Fibroblast of lung (primary cell): ENCODE results near the gene CTNND1. TPM values are rescaled to one million over a fixed set of nuclear protein-coding genes. Genes with fewer than 3 reads are reported as not detected.

Experiments used
- DNase-seq, 2 donors: peaks; one replicate each; pipeline versions ENCODE4 v3.0.0 to v3.0.0-alpha.2; 2010; ENCODE audit warnings: low read depth in 2 of 2
- H2AFZ ChIP-seq: 2 replicates; pipeline ENCODE4 v1.5.1; 2012; ENCODE audit warnings: low read length, control low read depth, inconsistent platforms
- H3K27ac ChIP-seq: 2 replicates; pipeline ENCODE4 v1.5.1; 2011; ENCODE audit warnings: low read length, control low read depth; ENCODE audit not compliant: insufficient read depth
- H3K27me3 ChIP-seq: 2 replicates; pipeline ENCODE4 v1.5.1; 2011; ENCODE audit warnings: mild to moderate bottlenecking, low read length; ENCODE audit not compliant: control insufficient read depth, insufficient read depth
- H3K36me3 ChIP-seq: 2 replicates; pipeline ENCODE4 v1.5.1; 2011; ENCODE audit warnings: low read length; ENCODE audit not compliant: control insufficient read depth, insufficient read depth
- H3K4me1 ChIP-seq: 2 replicates; pipeline ENCODE4 v1.5.1; 2011; ENCODE audit warnings: low read length; ENCODE audit not compliant: control insufficient read depth, insufficient read depth; ENCODE audit errors: extremely low read depth
- H3K4me2 ChIP-seq: 2 replicates; pipeline ENCODE4 v1.5.1; 2011; ENCODE audit warnings: low read length, control low read depth; ENCODE audit not compliant: insufficient read depth; ENCODE audit errors: extremely low read depth
- H3K4me3 ChIP-seq, 4 experiments: fragments of 200-600 bp in 1 of 4; sonication (generic) in 1 of 4; replicated peaks in 1 of 4; 2 replicates each; pipeline ENCODE4 v1.5.1; 2011 to 2016; ENCODE audit warnings: low read length in 4 of 4, low read depth in 3 of 4, mild to moderate bottlenecking in 3 of 4, control low read depth in 2 of 4, inconsistent platforms in 1 of 4, mixed read lengths in 1 of 4; ENCODE audit not compliant: insufficient read depth in 1 of 4; ENCODE audit errors: control extremely low read depth in 1 of 4
- H3K79me2 ChIP-seq: 2 replicates; pipeline ENCODE4 v1.5.1; 2012; ENCODE audit warnings: mild to moderate bottlenecking, low read length, inconsistent platforms; ENCODE audit not compliant: control insufficient read depth, insufficient read depth
- H3K9ac ChIP-seq: 2 replicates; pipeline ENCODE4 v1.5.1; 2011; ENCODE audit warnings: mild to moderate bottlenecking, low read length, control low read depth; ENCODE audit not compliant: insufficient read depth
- H3K9me3 ChIP-seq: 2 replicates; pipeline ENCODE4 v1.5.1; 2012; ENCODE audit warnings: low read depth, low read length; ENCODE audit not compliant: control insufficient read depth, insufficient read depth
- H4K20me1 ChIP-seq: 2 replicates; pipeline ENCODE4 v1.5.1; 2011; ENCODE audit warnings: low read length; ENCODE audit not compliant: control insufficient read depth, insufficient read depth; ENCODE audit errors: extremely low read depth
- EZH2 ChIP-seq: IDR thresholded peaks from 2 replicates; pipeline ENCODE4 v1.5.1; 2012; ENCODE audit warnings: low read length, control low read depth, mild to moderate bottlenecking; ENCODE audit errors: missing control alignments
- polyA plus RNA-seq, 2 donors: library from polyadenylated mRNA; depleted of rRNA in 1 of 2; stranded (reverse) in 1 of 2; unstranded in 1 of 2; fragments of >200 nt; gene quantifications; 2 replicates each; pipeline ENCODE4 v1.2.1, GENCODE V29; 2011 to 2012; ENCODE audit warnings: missing spikeins in 1 of 2
- total RNA-seq: library from RNA; depleted of rRNA; stranded (reverse); fragments of >200 nt; gene quantifications from 2 replicates; pipeline ENCODE4 v1.2.1, GENCODE V29; 2014
- TF ChIP-seq, protein P1 (sequence below), 2 donors: IDR thresholded peaks in 1 of 2; conservative IDR thresholded peaks in 1 of 2; 1 replicate in 1 of 2; 2 replicates in 1 of 2; pipeline ENCODE4 v1.5.1; 2011 to 2012; ENCODE audit warnings: low read length in 2 of 2, control low read depth in 1 of 2, inconsistent platforms in 1 of 2, low read depth in 1 of 2, mild to moderate bottlenecking in 1 of 2

CTNND1 gene
- total and polyA plus RNA-seq, 2 donors (not counting 1 experiment from before 2014, with no cell fraction given) = 103 to 190 TPM

DNA sequence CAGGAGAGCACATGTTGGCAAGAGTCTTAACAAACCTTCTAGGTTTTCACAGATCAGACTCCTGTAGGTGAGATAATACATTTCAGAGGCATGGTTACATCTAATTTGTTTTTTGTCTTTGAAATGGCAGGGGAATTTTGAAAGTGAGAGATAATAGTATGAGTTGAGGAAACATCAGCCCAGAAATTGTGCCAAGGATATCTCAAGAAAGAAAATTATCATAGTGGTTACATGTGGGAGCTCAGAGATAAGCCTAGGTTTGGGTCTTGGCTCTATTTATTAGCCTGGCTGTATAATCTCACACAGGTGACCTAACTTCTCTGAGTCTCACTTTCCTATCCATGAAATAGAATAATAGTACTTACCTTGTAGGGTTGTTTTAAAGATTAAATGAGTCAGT, 10.4 kb upstream of the CTNND1 start:
- TF ChIP-seq EZH2 = no peak
- TF ChIP-seq, protein P1, sequence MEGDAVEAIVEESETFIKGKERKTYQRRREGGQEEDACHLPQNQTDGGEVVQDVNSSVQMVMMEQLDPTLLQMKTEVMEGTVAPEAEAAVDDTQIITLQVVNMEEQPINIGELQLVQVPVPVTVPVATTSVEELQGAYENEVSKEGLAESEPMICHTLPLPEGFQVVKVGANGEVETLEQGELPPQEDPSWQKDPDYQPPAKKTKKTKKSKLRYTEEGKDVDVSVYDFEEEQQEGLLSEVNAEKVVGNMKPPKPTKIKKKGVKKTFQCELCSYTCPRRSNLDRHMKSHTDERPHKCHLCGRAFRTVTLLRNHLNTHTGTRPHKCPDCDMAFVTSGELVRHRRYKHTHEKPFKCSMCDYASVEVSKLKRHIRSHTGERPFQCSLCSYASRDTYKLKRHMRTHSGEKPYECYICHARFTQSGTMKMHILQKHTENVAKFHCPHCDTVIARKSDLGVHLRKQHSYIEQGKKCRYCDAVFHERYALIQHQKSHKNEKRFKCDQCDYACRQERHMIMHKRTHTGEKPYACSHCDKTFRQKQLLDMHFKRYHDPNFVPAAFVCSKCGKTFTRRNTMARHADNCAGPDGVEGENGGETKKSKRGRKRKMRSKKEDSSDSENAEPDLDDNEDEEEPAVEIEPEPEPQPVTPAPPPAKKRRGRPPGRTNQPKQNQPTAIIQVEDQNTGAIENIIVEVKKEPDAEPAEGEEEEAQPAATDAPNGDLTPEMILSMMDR (conservative IDR thresholded peaks at IDR 0.05 in 1 of 2, IDR thresholded peaks at IDR 0.05 in 1 of 2; ENCODE audit: low read depth in 1 of 2, low read length in 2 of 2) = no peak
- Histone ChIP-seq H3K4me3 (no peak overlapping the region), H3K36me3 (no peaks in the 10 kb centered on the region), H2AFZ (no peak overlapping the region), H3K9me3 (no peaks in the 10 kb centered on the region), H3K27me3 (no peaks in the 10 kb centered on the region), H3K4me2 (no peak overlapping the region), H3K27ac (no peak overlapping the region), H3K4me1 (no peaks in the 10 kb centered on the region), H3K9ac (no peak overlapping the region), H4K20me1 (no peaks in the 10 kb centered on the region), H3K79me2 (no peaks in the 10 kb centered on the region)
- DNase-seq = no peak

DNA sequence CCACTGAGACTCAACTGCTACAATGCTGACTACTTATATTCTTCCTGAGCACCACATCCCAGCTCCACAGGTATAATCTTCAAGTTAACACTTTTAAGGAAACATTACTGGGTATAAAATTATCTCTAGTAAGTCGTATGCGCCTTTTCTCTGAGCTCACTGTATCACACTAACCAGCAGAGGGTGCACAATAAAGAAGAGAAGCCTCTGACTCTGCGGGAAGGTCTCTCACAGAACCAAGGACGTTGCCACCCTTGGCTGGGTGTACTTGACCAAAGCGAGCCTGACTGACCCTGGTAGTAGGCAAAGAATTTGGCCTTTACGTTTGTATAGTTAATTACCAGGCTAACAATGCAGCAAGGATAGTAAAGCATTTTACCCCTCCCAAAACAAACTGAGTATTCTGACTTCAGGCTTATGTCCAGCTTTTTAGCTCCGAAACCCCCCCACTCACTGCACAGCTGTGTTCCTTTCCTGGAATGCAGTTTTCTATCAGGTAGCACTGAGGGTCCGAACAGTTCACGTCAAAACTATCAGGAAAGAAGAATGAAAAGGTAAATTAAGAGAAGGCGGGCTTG, 9.8 kb upstream of the CTNND1 start, which contains the start of gene BTBD18:
Gene BTBD18 (minus strand): TSS at position 144 of the 578 bp plus-strand sequence. CDS start 631 bp downstream, outside the sequence.
- Histone ChIP-seq H2AFZ (no peak within 1 kb of the TSS), H3K79me2 (no peaks in the 10 kb centered on the region), H3K9ac (no peak within 1 kb of the TSS), H3K4me2 (no peak within 1 kb of the TSS), H3K9me3 (no peaks in the 10 kb centered on the region), H3K4me1 (no peaks in the 10 kb centered on the region), H3K27ac (no peak within 1 kb of the TSS), H3K4me3 (no peak within 1 kb of the TSS), H4K20me1 (no peaks in the 10 kb centered on the region), H3K36me3 (no peaks in the 10 kb centered on the region), H3K27me3 (no peaks in the 10 kb centered on the region)
- TF ChIP-seq, protein P1 (conservative IDR thresholded peaks at IDR 0.05 in 1 of 2, IDR thresholded peaks at IDR 0.05 in 1 of 2; ENCODE audit: low read depth in 1 of 2, low read length in 2 of 2) = peak; percentile 41 to 60
- no peak for TF ChIP-seq EZH2
- peak; percentile 43 to 70 for DNase-seq

DNA sequence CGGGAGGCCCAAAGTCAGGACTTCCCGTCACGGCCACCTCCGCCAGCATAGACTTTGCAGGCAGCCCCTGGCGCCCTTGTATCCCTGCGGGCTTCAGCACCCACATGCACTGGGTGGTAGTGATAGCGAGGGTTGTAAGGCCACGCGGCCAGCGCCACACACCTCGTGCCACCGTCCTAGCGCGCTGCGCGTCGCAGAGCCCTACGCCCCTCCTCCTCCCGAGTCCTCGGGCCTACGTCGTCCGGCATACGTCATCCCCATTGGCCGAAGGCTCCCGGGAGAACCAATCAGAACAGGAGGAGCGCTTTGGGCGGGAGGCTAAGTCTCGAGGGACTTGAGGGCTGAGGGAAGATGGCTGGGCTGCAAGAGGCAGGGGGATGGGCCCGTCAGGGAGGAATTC, 8.6 kb upstream of the CTNND1 start:
- Histone ChIP-seq H3K9ac (no peak overlapping the region), H3K4me1 (no peaks in the 10 kb centered on the region), H3K27ac (no peak overlapping the region), H3K27me3 (no peaks in the 10 kb centered on the region), H3K9me3 (no peaks in the 10 kb centered on the region), H2AFZ (no peak overlapping the region), H3K4me2 (no peak overlapping the region), H3K79me2 (no peaks in the 10 kb centered on the region), H3K4me3 (no peak overlapping the region), H3K36me3 (no peaks in the 10 kb centered on the region), H4K20me1 (no peaks in the 10 kb centered on the region)
- DNase-seq = no peak
- TF ChIP-seq, protein P1 (conservative IDR thresholded peaks at IDR 0.05 in 1 of 2, IDR thresholded peaks at IDR 0.05 in 1 of 2; ENCODE audit: low read depth in 1 of 2, low read length in 2 of 2) = no peak
- no peak for TF ChIP-seq EZH2
